HPDE6-E6E7 (cell line): ENCODE results near the gene B3GNT2.

ENCODE experiments used
- DNase-seq: peaks from one replicate; pipeline ENCODE4 v3.0.0; 2011; ENCODE audit warnings: missing footprints; ENCODE audit errors: extremely low spot score

Gene B3GNT2

DNA sequence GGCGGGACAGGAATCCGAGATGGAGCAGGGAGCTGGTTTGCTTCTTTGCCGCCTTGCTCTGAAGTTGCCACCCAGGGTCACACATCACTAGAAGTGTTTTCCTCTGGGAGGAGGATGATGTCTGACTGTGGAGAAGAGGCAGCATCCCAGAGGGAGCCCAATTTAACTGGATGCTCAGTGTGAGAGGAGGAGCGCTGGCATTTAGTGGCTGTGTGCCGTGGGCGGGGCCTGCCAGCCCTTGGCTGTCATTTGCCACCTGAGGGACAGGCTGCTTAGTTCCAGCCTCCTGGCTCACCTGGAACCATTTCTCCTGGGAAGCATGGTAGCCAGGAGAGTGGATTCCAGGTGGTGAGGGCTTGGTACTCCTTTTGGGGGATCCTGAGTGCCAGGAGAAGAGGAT lies 9.6 kb downstream of the B3GNT2 start:
- DNase-seq, result no peak

DNA sequence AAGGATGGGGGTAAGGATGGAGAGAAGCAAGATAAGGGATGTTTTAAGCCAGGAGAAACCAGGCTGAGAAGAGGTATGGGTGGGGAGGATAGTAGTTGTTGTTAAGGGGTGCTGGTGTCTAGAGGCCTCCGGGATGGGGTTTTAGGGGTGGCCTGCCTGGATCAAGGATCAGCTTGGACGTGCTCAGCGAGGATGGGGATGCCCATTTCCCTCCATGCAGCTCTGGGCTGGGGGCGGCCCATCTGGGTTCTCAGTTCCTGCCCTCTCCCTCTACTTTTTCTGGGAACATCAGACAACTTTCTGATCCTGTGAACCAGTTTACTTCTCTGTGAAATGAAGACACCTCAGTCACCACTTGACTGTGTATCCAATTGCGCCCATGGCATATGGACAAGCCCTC lies 10.1 kb downstream of the B3GNT2 start:
- no peak for DNase-seq

DNA sequence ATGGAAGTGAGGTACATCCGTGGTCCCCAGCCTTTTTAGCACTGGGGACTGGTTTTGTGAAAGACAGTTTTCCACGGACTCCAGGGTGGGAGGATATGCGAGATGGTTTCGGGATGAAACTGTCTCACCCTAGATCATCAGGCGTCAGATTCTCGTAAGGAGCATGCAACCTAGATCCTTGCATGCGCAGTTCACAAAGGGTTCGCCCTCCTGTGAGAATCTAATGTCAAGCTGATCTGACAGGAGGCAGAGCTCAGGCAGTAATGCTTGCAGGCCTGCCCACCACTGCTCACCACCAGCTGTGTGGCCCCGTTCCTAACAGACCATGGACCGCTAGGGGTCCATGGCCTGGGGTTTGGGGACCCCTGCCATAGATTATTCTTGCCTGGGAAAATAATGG lies 11.6 kb downstream of the B3GNT2 start:
- no peak for DNase-seq

DNA sequence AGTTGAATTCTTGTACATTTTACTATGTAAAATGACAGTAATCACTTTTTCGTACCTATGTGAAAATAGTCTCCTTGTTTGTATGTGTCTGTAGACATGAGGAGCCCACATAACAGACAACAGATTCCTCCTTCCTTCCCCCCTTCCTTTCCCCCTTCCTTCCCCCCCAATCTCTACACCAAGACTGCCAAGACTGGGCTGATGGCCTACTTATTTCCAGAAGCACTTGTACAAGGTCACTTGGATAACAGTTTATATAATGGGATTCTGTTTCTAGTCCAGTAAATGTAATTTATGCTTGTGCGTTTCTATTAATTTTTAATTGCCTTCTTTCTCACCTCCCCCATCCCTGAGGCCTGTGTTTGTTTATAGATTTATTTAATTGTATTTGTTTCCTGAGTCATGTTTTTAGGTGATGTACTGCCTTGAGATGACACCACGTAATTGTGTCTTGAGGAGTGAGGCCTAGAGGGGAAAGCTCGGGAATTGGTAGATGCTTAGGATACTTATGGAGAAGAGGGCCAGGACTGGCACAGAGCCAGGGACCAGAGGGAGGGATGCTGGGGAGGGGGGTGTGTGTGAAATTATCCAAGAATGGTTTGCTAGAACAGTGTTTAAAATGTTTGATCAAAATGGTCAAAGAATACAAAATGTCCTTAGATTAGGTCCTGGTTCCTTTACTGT lies 12.3 kb downstream of the B3GNT2 start:
- no peak for DNase-seq

DNA sequence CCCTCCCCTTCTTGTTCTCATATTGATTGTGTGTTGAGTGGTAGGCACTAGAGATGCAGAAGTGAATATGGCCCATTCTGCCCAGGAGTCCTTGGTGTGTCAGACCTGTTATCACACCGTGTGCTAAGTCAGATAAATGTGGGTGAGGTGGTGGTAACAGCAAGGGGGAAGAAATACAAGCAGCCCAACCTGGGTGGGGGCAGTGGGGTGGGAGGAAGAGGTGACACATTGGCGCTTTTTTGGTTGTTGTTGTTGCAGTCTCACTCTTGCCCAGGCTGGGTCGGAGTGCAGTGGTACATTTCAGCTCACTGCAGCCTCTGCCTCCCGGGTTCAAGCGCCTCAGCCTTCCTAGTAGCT lies 12.8 kb downstream of the B3GNT2 start:
- DNase-seq, result no peak

DNA sequence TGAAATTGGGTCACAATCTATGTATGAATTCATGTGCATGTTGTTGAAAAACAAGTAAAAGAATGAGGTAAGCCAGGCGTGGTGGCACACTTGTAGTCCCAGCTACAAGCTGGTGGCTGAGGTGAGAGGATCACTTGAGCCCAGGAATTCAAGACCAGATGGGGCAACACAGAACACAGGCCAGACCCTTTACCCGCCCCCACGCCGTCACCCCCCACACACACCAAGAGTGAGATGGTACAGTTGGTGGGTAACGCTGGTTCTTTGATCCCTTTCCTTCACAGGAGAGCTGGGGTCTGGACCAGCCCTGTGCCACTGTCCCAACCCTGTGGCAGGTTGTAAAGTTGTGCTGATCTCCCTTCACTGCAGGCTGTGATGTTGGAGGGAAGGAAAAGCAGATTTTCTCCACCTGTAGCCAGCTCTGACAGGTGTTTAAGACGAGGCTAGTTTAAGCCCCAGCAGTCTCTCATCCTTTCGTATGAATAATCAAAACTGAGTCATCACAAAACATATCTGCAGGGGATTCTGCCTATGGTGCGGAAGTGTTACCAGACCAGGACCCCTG lies 13.6 kb downstream of the B3GNT2 start:
- no peak for DNase-seq

DNA sequence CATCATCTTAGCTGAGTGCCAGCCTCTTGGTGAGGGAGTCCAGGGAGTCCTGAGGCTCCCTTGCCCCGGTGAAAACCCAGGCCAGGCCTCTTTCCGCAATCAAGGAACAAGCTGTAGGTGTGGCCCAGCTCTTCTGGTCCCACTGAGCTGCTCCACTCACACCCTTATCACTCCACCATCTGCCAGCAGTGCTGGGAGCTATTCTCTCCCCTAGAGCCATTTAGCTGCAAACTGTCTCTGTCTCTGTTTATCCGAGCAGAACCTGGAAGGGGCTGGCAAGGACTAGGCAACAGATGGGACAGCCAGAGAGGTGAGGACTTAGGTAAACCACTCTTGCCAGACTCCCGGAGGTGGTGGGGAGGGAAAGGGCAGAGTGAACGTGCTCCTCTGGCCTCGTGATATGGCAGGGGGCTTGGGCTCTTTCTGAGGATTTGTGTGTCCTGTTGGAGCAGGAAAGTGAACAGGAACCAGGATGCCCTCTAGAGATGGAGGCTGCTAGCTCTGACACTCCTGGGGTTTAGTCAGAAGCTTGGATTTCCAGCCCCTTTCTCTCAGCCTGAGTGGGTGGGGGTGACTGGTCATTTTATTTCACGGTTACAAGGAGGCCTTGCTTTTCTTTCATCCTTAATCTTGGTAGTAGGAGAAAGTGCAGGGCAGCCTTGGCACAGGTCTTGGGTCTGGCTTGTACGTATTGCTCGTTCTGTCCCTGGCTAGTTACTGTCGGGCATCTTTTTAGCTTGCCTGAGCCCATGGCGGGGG lies 19.6 kb downstream of the B3GNT2 start:
- DNase-seq, result no peak

- no peak for DNase-seq
Observed at GRCh38 chr2:62216113-62216512, 20.2 kb downstream of the B3GNT2 start.

- DNase-seq, result peak; percentile 34
Observed at GRCh38 chr2:62216616-62217015, 20.7 kb downstream of the B3GNT2 start.

DNA sequence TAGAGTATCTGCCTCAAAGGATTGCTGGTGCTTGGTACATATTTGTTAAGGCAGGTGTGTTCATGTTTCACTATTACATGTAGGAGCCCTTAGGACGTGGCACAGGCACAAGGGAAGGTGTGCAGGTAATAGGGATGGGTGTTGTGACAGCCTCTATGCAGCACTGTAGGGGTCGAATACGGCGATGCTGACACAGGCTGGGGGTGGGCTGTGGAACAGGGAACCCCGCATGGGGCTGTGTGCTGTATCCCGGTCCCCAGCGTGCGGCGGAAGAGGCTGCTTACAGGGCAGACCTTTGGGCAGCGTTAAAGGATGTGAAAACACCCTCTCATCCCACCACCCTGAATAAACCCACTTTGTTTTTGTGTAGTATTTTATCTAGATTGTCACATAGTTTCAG lies 21.5 kb downstream of the B3GNT2 start:
- no peak for DNase-seq

DNA sequence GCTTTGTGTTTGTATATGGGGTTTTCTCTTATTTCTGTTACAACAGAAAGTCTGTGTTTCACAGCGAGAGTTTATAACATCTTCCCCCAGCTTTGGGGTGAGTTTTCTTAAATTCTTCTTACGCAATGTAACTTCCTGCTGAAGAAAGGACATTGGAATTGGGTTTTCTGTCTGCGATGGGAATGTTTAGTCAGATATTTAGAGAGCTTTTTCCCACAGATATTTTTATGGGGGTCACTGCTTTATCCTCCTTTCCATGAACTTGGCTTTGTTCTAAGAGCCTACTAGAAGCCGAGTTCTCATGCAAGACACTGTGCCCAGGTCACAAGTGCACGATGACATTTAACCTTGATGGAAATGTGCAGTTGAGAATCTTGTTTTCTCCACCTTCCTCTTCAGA lies 22.1 kb downstream of the B3GNT2 start:
- no peak for DNase-seq

- no peak for DNase-seq
Observed at GRCh38 chr2:62219407-62220159, 23.7 kb downstream of the B3GNT2 start.

- DNase-seq, result no peak
Observed at GRCh38 chr2:62221141-62221540, 25.2 kb downstream of the B3GNT2 start.

GRCh38 chr2:62222171-62222570 lies 26.3 kb downstream of the B3GNT2 start:
- DNase-seq, result no peak

GRCh38 chr2:62222674-62223073 lies 26.8 kb downstream of the B3GNT2 start:
- DNase-seq, result no peak

GRCh38 chr2:62224976-62225375 lies 29.1 kb downstream of the B3GNT2 start:
- DNase-seq, result no peak

- DNase-seq, result no peak
Observed at GRCh38 chr2:62227386-62228075, 31.6 kb downstream of the B3GNT2 start.

DNA sequence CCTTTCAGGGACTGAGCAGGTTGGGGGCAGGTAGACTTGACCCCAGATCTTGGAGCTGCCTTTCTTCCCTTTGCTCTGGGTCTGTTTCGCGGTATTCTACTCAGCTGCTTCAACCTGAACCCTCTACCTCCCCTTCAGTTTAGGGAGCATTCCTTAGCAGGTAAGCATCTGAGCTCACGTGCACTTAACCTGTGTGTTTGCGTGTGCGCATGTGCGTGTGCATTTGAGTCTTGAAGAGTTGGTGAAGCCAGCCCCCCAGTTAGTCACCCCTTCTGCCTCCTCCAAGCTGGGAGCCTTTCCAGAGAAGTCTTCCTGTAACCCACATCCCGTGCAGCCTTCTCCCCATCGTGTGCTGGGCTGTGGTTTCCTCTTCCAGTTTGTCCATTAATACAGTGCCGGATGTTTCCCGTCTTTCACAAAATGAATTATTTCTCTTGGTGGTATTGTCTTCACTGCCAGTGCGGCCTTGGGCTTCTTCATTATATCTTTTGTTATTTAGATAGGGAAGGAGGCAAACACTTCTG lies 33.2 kb downstream of the B3GNT2 start:
- no peak for DNase-seq

GRCh38 chr2:62231541-62231940 lies 35.6 kb downstream of the B3GNT2 start:
- DNase-seq, result no peak

GRCh38 chr2:62234755-62235655 lies 39.1 kb downstream of the B3GNT2 start:
- DNase-seq, result no peak

- no peak for DNase-seq
Observed at GRCh38 chr2:62236499-62236898, 40.6 kb downstream of the B3GNT2 start.
